Stimulated activated naive B cell treated with anti-CD40 and anti-IgM and Interleukin-4, amounts not matched to agents 10 μg/mL and 1 μg/mL and 100 μg/mL, for 72 hours (primary cell): ENCODE measurements around the gene CABS1.

Source experiments
- ATAC-seq, 2 donors: fragments of 150-1000 bp; cut with Tn5 transposase; replicated peaks; 2 replicates each; pipeline ENCODE4 v1.10.0; 2021; ENCODE audit warnings: moderate library complexity in 1 of 2
- DNase-seq: peaks from one replicate; pipeline ENCODE4 v3.0.0; 2021
- H3K27ac Mint-ChIP-seq: one replicate; pipeline ENCODE4 v1.8.0; 2022; ENCODE audit warnings: mild to moderate bottlenecking, mixed read lengths
- H3K27me3 Mint-ChIP-seq, 2 donors: one replicate each; pipeline ENCODE4 v1.8.0; 2022; ENCODE audit warnings: mixed read lengths in 2 of 2
- H3K36me3 Mint-ChIP-seq, 2 donors: one replicate each; pipeline ENCODE4 v1.8.0; 2022; ENCODE audit warnings: mixed read lengths in 2 of 2, mild to moderate bottlenecking in 1 of 2
- H3K4me1 Mint-ChIP-seq, 2 donors: one replicate each; pipeline ENCODE4 v1.8.0; 2022; ENCODE audit warnings: mixed read lengths in 2 of 2, mild to moderate bottlenecking in 1 of 2
- H3K4me3 Mint-ChIP-seq, 2 donors: one replicate each; pipeline ENCODE4 v1.8.0; 2022; ENCODE audit warnings: mild to moderate bottlenecking in 2 of 2, mixed read lengths in 2 of 2, moderate library complexity in 1 of 2
- H3K9me3 Mint-ChIP-seq, 2 donors: one replicate each; pipeline ENCODE4 v1.8.0; 2022; ENCODE audit warnings: mixed read lengths in 2 of 2, mild to moderate bottlenecking in 1 of 2

The CABS1 gene

GRCh38 chr4:70334681-70335080 is at the start of gene CABS1:
CABS1 (plus strand) TSS chr4:70334981; CDS start chr4:70335040, 59 bp downstream.
- ATAC-seq (no peak), DNase-seq (no peak)
- H3K27me3 Mint-ChIP-seq = no peaks in the 10 kb centered on the region
- H3K27ac Mint-ChIP-seq = no peak within 1 kb of the TSS
- H3K9me3 Mint-ChIP-seq = no peaks in the 10 kb centered on the region
- no peak within 1 kb of the TSS for H3K4me3 Mint-ChIP-seq
- H3K36me3 Mint-ChIP-seq = no peaks in the 10 kb centered on the region
- H3K4me1 Mint-ChIP-seq = no peaks in the 10 kb centered on the region

- peaks cover 0 to 3% of the 10 kb centered on the region in 2 donors for H3K9me3 Mint-ChIP-seq
- DNase-seq (no peak), ATAC-seq (no peak)
- H3K36me3 Mint-ChIP-seq = no peaks in the 10 kb centered on the region
- no peak overlapping the region for H3K27ac Mint-ChIP-seq
- no peak overlapping the region for H3K4me3 Mint-ChIP-seq
- no peaks in the 10 kb centered on the region for H3K4me1 Mint-ChIP-seq
- no peaks in the 10 kb centered on the region for H3K27me3 Mint-ChIP-seq
Measured at GRCh38 chr4:70288651-70289050, 46.1 kb upstream of the CABS1 start.

GRCh38 chr4:70291341-70291740 is 43.4 kb upstream of the CABS1 start:
- Mint-ChIP-seq H3K36me3 (no peaks in the 10 kb centered on the region), H3K27me3 (no peaks in the 10 kb centered on the region), H3K27ac (no peak overlapping the region), H3K9me3 (peaks cover 0 to 3% of the 10 kb centered on the region in 2 donors), H3K4me1 (no peaks in the 10 kb centered on the region), H3K4me3 (no peak overlapping the region)
- no peak for DNase-seq
- no peak for ATAC-seq

GRCh38 chr4:70297576-70297975 is 37.2 kb upstream of the CABS1 start:
- no peaks in the 10 kb centered on the region for H3K9me3 Mint-ChIP-seq
- H3K4me1 Mint-ChIP-seq = no peaks in the 10 kb centered on the region
- H3K36me3 Mint-ChIP-seq = no peaks in the 10 kb centered on the region
- no peak for DNase-seq
- no peak for ATAC-seq
- no peak overlapping the region for H3K27ac Mint-ChIP-seq
- peaks cover 0 to 6% of the 10 kb centered on the region in 2 donors for H3K27me3 Mint-ChIP-seq
- no peak overlapping the region for H3K4me3 Mint-ChIP-seq

GRCh38 chr4:70298051-70298450 is 36.7 kb upstream of the CABS1 start:
- H3K9me3 Mint-ChIP-seq = no peaks in the 10 kb centered on the region
- no peak for ATAC-seq
- no peaks in the 10 kb centered on the region for H3K36me3 Mint-ChIP-seq
- peaks cover 0 to 6% of the 10 kb centered on the region in 2 donors for H3K27me3 Mint-ChIP-seq
- H3K27ac Mint-ChIP-seq = no peak overlapping the region
- H3K4me3 Mint-ChIP-seq = no peak overlapping the region
- H3K4me1 Mint-ChIP-seq = no peaks in the 10 kb centered on the region
- DNase-seq = no peak

- Mint-ChIP-seq H3K9me3 (no peaks in the 10 kb centered on the region), H3K36me3 (no peaks in the 10 kb centered on the region), H3K27ac (no peak overlapping the region), H3K4me1 (no peaks in the 10 kb centered on the region), H3K4me3 (no peak overlapping the region), H3K27me3 (peaks cover 0 to 6% of the 10 kb centered on the region in 2 donors)
- ATAC-seq = peak in 1 of 2 donors; percentile 12
- no peak for DNase-seq
Measured at GRCh38 chr4:70299643-70300042, 35.1 kb upstream of the CABS1 start.

GRCh38 chr4:70300215-70300614 is 34.6 kb upstream of the CABS1 start:
- ATAC-seq (peak in 1 of 2 donors; percentile 29), DNase-seq (no peak)
- no peaks in the 10 kb centered on the region for H3K4me1 Mint-ChIP-seq
- no peak overlapping the region for H3K4me3 Mint-ChIP-seq
- H3K36me3 Mint-ChIP-seq = no peaks in the 10 kb centered on the region
- H3K9me3 Mint-ChIP-seq = no peaks in the 10 kb centered on the region
- no peak overlapping the region for H3K27ac Mint-ChIP-seq
- peaks cover 0 to 6% of the 10 kb centered on the region in 2 donors for H3K27me3 Mint-ChIP-seq

- DNase-seq (no peak), ATAC-seq (no peak)
- no peak overlapping the region for H3K27ac Mint-ChIP-seq
- no peaks in the 10 kb centered on the region for H3K27me3 Mint-ChIP-seq
- no peaks in the 10 kb centered on the region for H3K36me3 Mint-ChIP-seq
- no peaks in the 10 kb centered on the region for H3K4me1 Mint-ChIP-seq
- H3K4me3 Mint-ChIP-seq = no peak overlapping the region
- H3K9me3 Mint-ChIP-seq = no peaks in the 10 kb centered on the region
Measured at GRCh38 chr4:70303090-70303489, 31.7 kb upstream of the CABS1 start.

GRCh38 chr4:70305601-70306000 is 29.2 kb upstream of the CABS1 start:
- H3K27me3 Mint-ChIP-seq = no peaks in the 10 kb centered on the region
- H3K9me3 Mint-ChIP-seq = peaks cover 0 to 2% of the 10 kb centered on the region in 2 donors
- no peaks in the 10 kb centered on the region for H3K36me3 Mint-ChIP-seq
- DNase-seq = no peak
- H3K27ac Mint-ChIP-seq = no peak overlapping the region
- no peak for ATAC-seq
- no peaks in the 10 kb centered on the region for H3K4me1 Mint-ChIP-seq
- no peak overlapping the region for H3K4me3 Mint-ChIP-seq

GRCh38 chr4:70306076-70306475 is 28.7 kb upstream of the CABS1 start:
- ATAC-seq (no peak), DNase-seq (no peak)
- Mint-ChIP-seq H3K36me3 (no peaks in the 10 kb centered on the region), H3K27me3 (no peaks in the 10 kb centered on the region), H3K9me3 (peaks cover 0 to 2% of the 10 kb centered on the region in 2 donors), H3K27ac (no peak overlapping the region), H3K4me1 (no peaks in the 10 kb centered on the region), H3K4me3 (no peak overlapping the region)

- DNase-seq = no peak
- H3K27ac Mint-ChIP-seq = no peak overlapping the region
- no peak overlapping the region for H3K4me3 Mint-ChIP-seq
- H3K9me3 Mint-ChIP-seq = peaks cover 0 to 2% of the 10 kb centered on the region in 2 donors
- no peaks in the 10 kb centered on the region for H3K36me3 Mint-ChIP-seq
- H3K4me1 Mint-ChIP-seq = no peaks in the 10 kb centered on the region
- no peak for ATAC-seq
- no peaks in the 10 kb centered on the region for H3K27me3 Mint-ChIP-seq
Measured at GRCh38 chr4:70313736-70314135, 21.0 kb upstream of the CABS1 start.

GRCh38 chr4:70315928-70316327 is 18.9 kb upstream of the CABS1 start:
- Mint-ChIP-seq H3K27me3 (no peaks in the 10 kb centered on the region), H3K27ac (no peak overlapping the region), H3K4me3 (no peak overlapping the region), H3K36me3 (no peaks in the 10 kb centered on the region), H3K4me1 (no peaks in the 10 kb centered on the region), H3K9me3 (peaks cover 0 to 1% of the 10 kb centered on the region in 2 donors)
- ATAC-seq (no peak), DNase-seq (no peak)

GRCh38 chr4:70326052-70326451 is 8.7 kb upstream of the CABS1 start:
- no peak for DNase-seq

GRCh38 chr4:70336043-70336442 is 1.3 kb downstream of the CABS1 start:
- Mint-ChIP-seq H3K27me3 (no peaks in the 10 kb centered on the region), H3K9me3 (no peaks in the 10 kb centered on the region), H3K36me3 (no peaks in the 10 kb centered on the region), H3K27ac (no peak overlapping the region), H3K4me3 (no peak overlapping the region), H3K4me1 (no peaks in the 10 kb centered on the region)
- ATAC-seq = no peak
- no peak for DNase-seq

More at GRCh38 chr4:70326052-70326451, 8.7 kb upstream of the CABS1 start:
- Mint-ChIP-seq H3K4me3 (no peak overlapping the region), H3K27me3 (no peaks in the 10 kb centered on the region), H3K9me3 (no peaks in the 10 kb centered on the region), H3K4me1 (no peaks in the 10 kb centered on the region), H3K36me3 (no peaks in the 10 kb centered on the region), H3K27ac (no peak overlapping the region)
- ATAC-seq = no peak

- Mint-ChIP-seq H3K36me3 (no peaks in the 10 kb centered on the region), H3K27ac (no peak overlapping the region), H3K9me3 (no peaks in the 10 kb centered on the region), H3K4me3 (no peak overlapping the region), H3K27me3 (no peaks in the 10 kb centered on the region), H3K4me1 (no peaks in the 10 kb centered on the region)
- ATAC-seq (no peak), DNase-seq (no peak)
Measured at GRCh38 chr4:70337886-70338420, 3.2 kb downstream of the CABS1 start.

- H3K36me3 Mint-ChIP-seq = no peaks in the 10 kb centered on the region
- DNase-seq = no peak
- H3K4me1 Mint-ChIP-seq = no peaks in the 10 kb centered on the region
- H3K27me3 Mint-ChIP-seq = no peaks in the 10 kb centered on the region
- H3K4me3 Mint-ChIP-seq = no peak overlapping the region
- no peak overlapping the region for H3K27ac Mint-ChIP-seq
- no peaks in the 10 kb centered on the region for H3K9me3 Mint-ChIP-seq
- no peak for ATAC-seq
Measured at GRCh38 chr4:70356185-70356584, 21.4 kb downstream of the CABS1 start.
